ENCODE measurements around the gene HSBP1L1.

The HSBP1L1 gene

GRCh38 chr18:79972720-79973119 is 8.3 kb downstream of the HSBP1L1 start:
- H3K27ac Mint-ChIP-seq: no peak overlapping the region
- no peak for ATAC-seq
- H3K36me3 Mint-ChIP-seq (ENCODE audit: low read depth): peaks cover 40% of the 10 kb centered on the region
- no peak for DNase-seq
- H3K9me3 Mint-ChIP-seq: no peaks in the 10 kb centered on the region
- H3K4me3 Mint-ChIP-seq: no peak overlapping the region
- H3K4me1 Mint-ChIP-seq: peaks cover 2% of the 10 kb centered on the region
- no peaks in the 10 kb centered on the region for H3K27me3 Mint-ChIP-seq

- Mint-ChIP-seq H3K27me3 (no peaks in the 10 kb centered on the region), H3K36me3 (ENCODE audit: low read depth) (peaks cover 45% of the 10 kb centered on the region), H3K27ac (no peak overlapping the region), H3K4me1 (peaks cover 2% of the 10 kb centered on the region), H3K9me3 (no peaks in the 10 kb centered on the region), H3K4me3 (no peak overlapping the region)
- DNase-seq (no peak), ATAC-seq (no peak)
Observed at GRCh38 chr18:79973517-79973916, 9.1 kb downstream of the HSBP1L1 start.

- ATAC-seq: no peak
- Mint-ChIP-seq H3K9me3 (no peaks in the 10 kb centered on the region), H3K4me1 (peaks cover 2% of the 10 kb centered on the region), H3K27me3 (no peaks in the 10 kb centered on the region), H3K4me3 (no peak overlapping the region), H3K27ac (no peak overlapping the region), H3K36me3 (ENCODE audit: low read depth) (peaks cover 45% of the 10 kb centered on the region)
- DNase-seq: no peak
Observed at GRCh38 chr18:79974025-79974654, 9.7 kb downstream of the HSBP1L1 start.

- DNase-seq (no peak), ATAC-seq (no peak)
- Mint-ChIP-seq H3K9me3 (no peaks in the 10 kb centered on the region), H3K4me1 (peaks cover 8% of the 10 kb centered on the region), H3K27ac (no peak overlapping the region), H3K4me3 (no peak overlapping the region), H3K27me3 (no peaks in the 10 kb centered on the region), H3K36me3 (ENCODE audit: low read depth) (peaks cover 53% of the 10 kb centered on the region)
Observed at GRCh38 chr18:79975043-79975442, 10.6 kb downstream of the HSBP1L1 start.

GRCh38 chr18:79975985-79976680 is 11.7 kb downstream of the HSBP1L1 start:
- Mint-ChIP-seq H3K4me3 (no peak overlapping the region), H3K27ac (no peak overlapping the region), H3K9me3 (no peaks in the 10 kb centered on the region), H3K36me3 (ENCODE audit: low read depth) (peaks cover 49% of the 10 kb centered on the region), H3K27me3 (no peaks in the 10 kb centered on the region), H3K4me1 (peaks cover 16% of the 10 kb centered on the region)
- ATAC-seq: no peak
- no peak for DNase-seq

- H3K9me3 Mint-ChIP-seq: no peaks in the 10 kb centered on the region
- DNase-seq (no peak), ATAC-seq (no peak)
- no peak overlapping the region for H3K27ac Mint-ChIP-seq
- peaks cover 51% of the 10 kb centered on the region for H3K4me1 Mint-ChIP-seq
- H3K4me3 Mint-ChIP-seq: no peak overlapping the region
- no peaks in the 10 kb centered on the region for H3K27me3 Mint-ChIP-seq
- H3K36me3 Mint-ChIP-seq (ENCODE audit: low read depth): peaks cover 40% of the 10 kb centered on the region
Observed at GRCh38 chr18:79979843-79980242, 15.4 kb downstream of the HSBP1L1 start.

GRCh38 chr18:79980585-79980984 is 16.1 kb downstream of the HSBP1L1 start:
- H3K4me3 Mint-ChIP-seq: no peak overlapping the region
- ATAC-seq (no peak), DNase-seq (no peak)
- H3K27ac Mint-ChIP-seq: no peak overlapping the region
- peaks cover 45% of the 10 kb centered on the region for H3K36me3 Mint-ChIP-seq (ENCODE audit: low read depth)
- H3K27me3 Mint-ChIP-seq: no peaks in the 10 kb centered on the region
- no peaks in the 10 kb centered on the region for H3K9me3 Mint-ChIP-seq
- peaks cover 58% of the 10 kb centered on the region for H3K4me1 Mint-ChIP-seq

GRCh38 chr18:79982736-79983135 is 18.3 kb downstream of the HSBP1L1 start:
- no peak for DNase-seq
- Mint-ChIP-seq H3K9me3 (no peaks in the 10 kb centered on the region), H3K36me3 (ENCODE audit: low read depth) (peaks cover 52% of the 10 kb centered on the region), H3K4me3 (no peak overlapping the region), H3K27me3 (no peaks in the 10 kb centered on the region), H3K4me1 (peaks cover 72% of the 10 kb centered on the region), H3K27ac (peak overlapping the region; percentile 70)
- ATAC-seq: peak; percentile 58

- no peak for DNase-seq
- Mint-ChIP-seq H3K4me1 (peaks cover 72% of the 10 kb centered on the region), H3K27ac (peak overlapping the region; percentile 77), H3K4me3 (peak overlapping the region; percentile 52), H3K36me3 (ENCODE audit: low read depth) (peaks cover 47% of the 10 kb centered on the region), H3K27me3 (no peaks in the 10 kb centered on the region), H3K9me3 (no peaks in the 10 kb centered on the region)
- ATAC-seq: no peak
Observed at GRCh38 chr18:79983253-79983652, 18.8 kb downstream of the HSBP1L1 start.

GRCh38 chr18:79983793-79984192 is 19.4 kb downstream of the HSBP1L1 start:
- H3K36me3 Mint-ChIP-seq (ENCODE audit: low read depth): peaks cover 47% of the 10 kb centered on the region
- DNase-seq: no peak
- peaks cover 72% of the 10 kb centered on the region for H3K4me1 Mint-ChIP-seq

GRCh38 chr18:79985172-79985571 is 20.7 kb downstream of the HSBP1L1 start:
- no peak for ATAC-seq
- Mint-ChIP-seq H3K27ac (peak overlapping the region; percentile 77), H3K9me3 (no peaks in the 10 kb centered on the region), H3K4me3 (peak overlapping the region; percentile 59), H3K27me3 (no peaks in the 10 kb centered on the region), H3K4me1 (peaks cover 66% of the 10 kb centered on the region), H3K36me3 (ENCODE audit: low read depth) (peaks cover 39% of the 10 kb centered on the region)
- no peak for DNase-seq

More at GRCh38 chr18:79983793-79984192, 19.4 kb downstream of the HSBP1L1 start:
- Mint-ChIP-seq H3K4me3 (peak overlapping the region; percentile 59), H3K9me3 (no peaks in the 10 kb centered on the region), H3K27ac (peak overlapping the region; percentile 77), H3K27me3 (no peaks in the 10 kb centered on the region)
- no peak for ATAC-seq

GRCh38 chr18:79986726-79987125 is 22.3 kb downstream of the HSBP1L1 start:
- Mint-ChIP-seq H3K36me3 (ENCODE audit: low read depth) (peaks cover 39% of the 10 kb centered on the region), H3K27me3 (no peaks in the 10 kb centered on the region), H3K9me3 (no peaks in the 10 kb centered on the region), H3K4me3 (peak overlapping the region; percentile 89), H3K4me1 (peaks cover 55% of the 10 kb centered on the region), H3K27ac (peak overlapping the region; percentile 85)
- DNase-seq (no peak), ATAC-seq (no peak)

GRCh38 chr18:79987566-79987965 is 23.1 kb downstream of the HSBP1L1 start:
- H3K36me3 Mint-ChIP-seq (ENCODE audit: low read depth): peaks cover 36% of the 10 kb centered on the region
- H3K4me3 Mint-ChIP-seq: peak overlapping the region; percentile 89
- no peaks in the 10 kb centered on the region for H3K27me3 Mint-ChIP-seq
- peak overlapping the region; percentile 85 for H3K27ac Mint-ChIP-seq
- peaks cover 47% of the 10 kb centered on the region for H3K4me1 Mint-ChIP-seq
- DNase-seq: no peak
- no peak for ATAC-seq
- H3K9me3 Mint-ChIP-seq: no peaks in the 10 kb centered on the region

- peak; percentile 69 for ATAC-seq
- Mint-ChIP-seq H3K4me1 (peaks cover 42% of the 10 kb centered on the region), H3K27ac (peak overlapping the region; percentile 85)
Observed at GRCh38 chr18:79988071-79988450, 23.6 kb downstream of the HSBP1L1 start.

GRCh38 chr18:79988451-79989194 is 24.2 kb downstream of the HSBP1L1 start, which contains the start of gene TXNL4A:
TXNL4A (minus strand) TSS chr18:79988563; CDS start chr18:79988392, 171 bp downstream.
- Mint-ChIP-seq H3K27me3 (no peaks in the 10 kb centered on the region), H3K36me3 (ENCODE audit: low read depth) (peaks cover 30% of the 10 kb centered on the region), H3K27ac (peak within 1 kb of the TSS; percentile 94), H3K4me1 (peaks cover 36% of the 10 kb centered on the region), H3K4me3 (peak within 1 kb of the TSS; percentile 89), H3K9me3 (no peaks in the 10 kb centered on the region)
- peak; percentile 98 for ATAC-seq
- DNase-seq: peak; percentile 87

More at GRCh38 chr18:79988071-79988450, 23.6 kb downstream of the HSBP1L1 start:
- Mint-ChIP-seq H3K9me3 (no peaks in the 10 kb centered on the region), H3K36me3 (ENCODE audit: low read depth) (peaks cover 34% of the 10 kb centered on the region), H3K4me3 (peak overlapping the region; percentile 89), H3K27me3 (no peaks in the 10 kb centered on the region)
- DNase-seq: peak; percentile 69
